ENCODE results near the gene FHIT.

- TF ChIP-seq CTCF (IDR thresholded peaks at IDR 0.05) (no peak), POLR2AphosphoS5 (IDR thresholded peaks at IDR 0.05) (no peak), POLR2A (IDR thresholded peaks at IDR 0.05) (no peak)
These were observed 862.5 kb downstream of the FHIT start for GRCh38 chr3:60388731-60389130.
